Lower leg skin (tissue), 4 donors: Measurements from ENCODE around the gene OR5W2. TPM values are rescaled to one million over a fixed set of nuclear protein-coding genes. Genes with fewer than 3 reads are reported as not detected.

Experiments used
- DNase-seq, 2 donors: peaks; one replicate each; pipeline ENCODE4 v3.0.0-alpha.2; 2019; ENCODE audit warnings: low spot score in 2 of 2
- H3K4me3 ChIP-seq: fragments of 200-600 bp; sonication (generic); 2 replicates; pipeline ENCODE4 v1.5.1; 2017; ENCODE audit warnings: mild to moderate bottlenecking, low read depth; ENCODE audit not compliant: poor library complexity, severe bottlenecking
- POLR2A ChIP-seq, 2 donors: fragments of 450-650 bp; IDR thresholded peaks; one replicate each; pipeline ENCODE4 v1.6.1; 2016 to 2017; ENCODE audit warnings: antibody characterized with exemption in 2 of 2, mild to moderate bottlenecking in 1 of 2, moderate library complexity in 1 of 2
- WGBS, 2 donors: methylation state at CpG; one replicate each; pipeline ENCODE4 v1.1.5; 2018; 5-methylcytosine and 5-hydroxymethylcytosine counted together
- intact Hi-C: fragments of 100-400 bp; cut with DNase I; formaldehyde crosslinking; loops from one replicate; pipeline ENCODE4 v1.15.0; 2023; ENCODE audit warnings: low total_unique reads
- total RNA-seq, 4 donors: library from RNA; depleted of rRNA; stranded (reverse); fragments of >200 nt; gene quantifications; one replicate each; pipeline ENCODE4 v1.1.0, GENCODE V29; 2016
- TF ChIP-seq, protein P1 (sequence below), 3 donors: fragments of 450-650 bp; IDR thresholded peaks; one replicate each; pipeline ENCODE4 v1.5.1; 2016; ENCODE audit warnings: antibody characterized with exemption in 3 of 3, mild to moderate bottlenecking in 3 of 3, moderate library complexity in 2 of 3

The OR5W2 gene
- not detected for total RNA-seq

DNA sequence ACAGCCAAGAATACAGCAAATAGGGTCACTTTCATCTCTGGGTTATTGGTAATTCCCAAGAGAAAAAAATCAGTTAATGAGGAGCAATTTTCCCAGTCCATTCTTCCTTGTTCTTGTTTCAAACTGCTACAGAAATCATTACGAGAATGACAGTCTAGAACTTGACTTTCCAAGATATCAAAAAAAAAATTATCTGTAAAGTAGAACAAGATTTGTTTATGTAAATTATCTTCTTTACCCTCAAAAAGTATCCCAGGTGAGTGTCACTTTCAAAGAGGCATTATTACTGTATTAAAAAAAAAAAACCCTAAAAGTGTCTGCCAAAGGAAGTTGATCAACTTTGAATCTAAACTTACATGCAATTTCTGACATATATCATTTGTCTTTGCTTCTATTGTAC is at the start of gene OR5W2:
Gene OR5W2, minus strand, starts transcription at position 101 of the 400 bp plus-strand sequence. Its CDS starts 0 bp downstream, at position 101.
- 68% methylated on average over 1 of the region's 1 CpG for WGBS, 2 donors

DNA sequence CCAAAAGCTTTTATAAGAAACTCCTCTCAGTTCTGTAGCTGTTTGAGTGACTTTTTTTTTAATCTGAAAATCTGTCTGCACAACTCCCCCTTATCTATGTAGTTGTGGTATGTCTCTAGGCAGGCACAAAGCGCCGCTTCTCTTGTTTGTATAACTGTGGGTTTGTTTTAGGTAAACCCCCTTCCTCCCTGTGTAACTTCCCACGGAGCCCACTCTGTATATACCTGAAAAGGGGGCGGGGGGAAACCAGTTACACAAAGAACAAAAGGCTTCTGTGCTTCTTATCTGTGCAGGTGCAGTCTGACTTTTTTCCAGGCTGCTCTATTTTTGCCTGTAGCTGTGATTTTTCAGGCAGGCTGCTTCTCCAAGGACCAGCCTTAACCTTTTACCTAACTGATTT is 42.1 kb upstream of the OR5W2 start:
- no peak for DNase-seq
- no peak for TF ChIP-seq POLR2A (IDR thresholded peaks at IDR 0.05)
- TF ChIP-seq, protein P1, sequence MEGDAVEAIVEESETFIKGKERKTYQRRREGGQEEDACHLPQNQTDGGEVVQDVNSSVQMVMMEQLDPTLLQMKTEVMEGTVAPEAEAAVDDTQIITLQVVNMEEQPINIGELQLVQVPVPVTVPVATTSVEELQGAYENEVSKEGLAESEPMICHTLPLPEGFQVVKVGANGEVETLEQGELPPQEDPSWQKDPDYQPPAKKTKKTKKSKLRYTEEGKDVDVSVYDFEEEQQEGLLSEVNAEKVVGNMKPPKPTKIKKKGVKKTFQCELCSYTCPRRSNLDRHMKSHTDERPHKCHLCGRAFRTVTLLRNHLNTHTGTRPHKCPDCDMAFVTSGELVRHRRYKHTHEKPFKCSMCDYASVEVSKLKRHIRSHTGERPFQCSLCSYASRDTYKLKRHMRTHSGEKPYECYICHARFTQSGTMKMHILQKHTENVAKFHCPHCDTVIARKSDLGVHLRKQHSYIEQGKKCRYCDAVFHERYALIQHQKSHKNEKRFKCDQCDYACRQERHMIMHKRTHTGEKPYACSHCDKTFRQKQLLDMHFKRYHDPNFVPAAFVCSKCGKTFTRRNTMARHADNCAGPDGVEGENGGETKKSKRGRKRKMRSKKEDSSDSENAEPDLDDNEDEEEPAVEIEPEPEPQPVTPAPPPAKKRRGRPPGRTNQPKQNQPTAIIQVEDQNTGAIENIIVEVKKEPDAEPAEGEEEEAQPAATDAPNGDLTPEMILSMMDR (IDR thresholded peaks at IDR 0.05) = no peak
- 62 to 81% methylated on average over 4 of the region's 4 CpGs for WGBS, 2 donors
- H3K4me3 ChIP-seq = no peak overlapping the region
- intact Hi-C loops = no loop called here

More for the DNA sequence above, at the start of gene OR5W2:
- TF ChIP-seq, protein P1 (IDR thresholded peaks at IDR 0.05) = no peak
- no peak for TF ChIP-seq POLR2A (IDR thresholded peaks at IDR 0.05)
- intact Hi-C loops = no loop called here
- DNase-seq = no peak
- no peak within 1 kb of the TSS for H3K4me3 ChIP-seq

DNA sequence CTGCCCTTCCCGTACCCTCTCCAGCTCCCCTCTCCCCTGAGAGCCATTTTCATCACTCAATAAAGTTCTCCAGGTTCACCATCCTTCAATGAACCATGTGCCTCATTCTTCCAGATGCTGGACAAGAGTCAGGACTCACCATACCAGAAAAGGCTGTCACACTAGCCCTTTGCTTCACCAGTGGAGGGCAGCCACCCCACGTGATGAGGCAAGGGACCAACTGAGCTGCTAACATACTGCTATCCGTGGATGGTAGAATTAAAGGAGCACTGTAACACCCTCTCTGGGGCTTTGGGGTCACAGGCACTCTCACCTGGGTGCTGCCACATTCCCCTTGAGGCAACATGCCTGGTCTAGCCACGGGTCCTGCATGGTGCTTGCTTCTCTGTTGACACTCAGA is 34.9 kb upstream of the OR5W2 start:
- TF ChIP-seq POLR2A (IDR thresholded peaks at IDR 0.05) = no peak
- TF ChIP-seq, protein P1 (IDR thresholded peaks at IDR 0.05) = no peak
- H3K4me3 ChIP-seq = no peak overlapping the region
- intact Hi-C loops = no loop called here
- 61 to 64% methylated on average over 3 to 4 of the region's 4 CpGs for WGBS, 2 donors
- DNase-seq = no peak

DNA sequence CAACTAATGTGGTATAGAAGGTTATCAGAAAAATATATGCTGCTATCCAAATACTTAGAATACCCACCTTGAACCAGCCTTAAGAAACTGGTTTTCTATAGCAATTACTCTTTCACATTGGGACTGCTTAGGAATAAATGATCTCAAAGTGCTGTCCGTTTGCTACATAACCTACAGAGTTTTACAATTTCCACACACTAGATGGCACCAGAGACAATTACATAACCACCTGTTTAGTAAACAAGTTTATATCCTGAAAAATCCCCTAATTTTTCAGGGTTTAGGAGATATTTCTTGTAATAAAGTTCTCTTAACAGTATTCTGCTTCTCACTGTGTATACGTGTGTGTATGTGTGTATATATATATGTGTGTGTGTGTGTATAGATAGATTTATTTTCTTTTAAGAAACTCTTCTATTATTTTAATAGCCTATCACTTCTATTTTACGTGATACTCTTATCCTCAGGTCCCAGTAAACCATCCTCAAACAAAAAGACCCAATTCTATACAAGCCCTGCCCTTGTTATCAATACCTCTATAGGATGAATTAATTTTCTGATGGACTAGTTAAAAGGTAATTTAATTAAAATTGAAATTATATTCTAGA is 28.5 kb upstream of the OR5W2 start:
- intact Hi-C loops = no loop called here
- WGBS, 2 donors = 9 to 12% methylated on average over 3 of the region's 3 CpGs
- no peak for DNase-seq

DNA sequence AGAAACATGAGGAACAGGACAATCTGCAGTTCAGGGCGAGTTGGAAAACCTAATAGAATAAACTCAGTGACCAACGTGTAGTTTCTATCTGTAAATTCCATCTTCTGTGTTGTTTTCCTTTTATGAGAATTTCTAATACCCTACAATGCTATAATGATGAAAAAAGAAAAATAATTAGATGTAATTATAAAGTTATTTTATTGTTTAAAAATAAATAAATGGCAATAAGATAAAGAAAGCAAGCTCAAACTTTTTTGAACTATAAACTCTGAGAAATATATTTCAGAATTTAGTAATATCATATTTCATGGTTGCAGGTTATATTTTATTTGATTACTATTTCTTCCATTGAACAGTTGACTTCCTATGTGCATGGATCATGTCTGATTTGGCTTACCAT is 21.9 kb upstream of the OR5W2 start, which contains the start of gene OR5I1:
Gene OR5I1, minus strand, starts transcription at position 101 of the 400 bp plus-strand sequence. Its CDS starts 0 bp downstream, at position 101.
- WGBS, 2 donors = 57 to 67% methylated on average over 2 of the region's 2 CpGs
- no peak within 1 kb of the TSS for H3K4me3 ChIP-seq
- no peak for TF ChIP-seq POLR2A (IDR thresholded peaks at IDR 0.05)
- no peak for DNase-seq
- intact Hi-C loops = no loop called here

More for the DNA sequence above, 28.5 kb upstream of the OR5W2 start:
- no peak overlapping the region for H3K4me3 ChIP-seq
- TF ChIP-seq, protein P1 (IDR thresholded peaks at IDR 0.05) = no peak
- no peak for TF ChIP-seq POLR2A (IDR thresholded peaks at IDR 0.05)

DNA sequence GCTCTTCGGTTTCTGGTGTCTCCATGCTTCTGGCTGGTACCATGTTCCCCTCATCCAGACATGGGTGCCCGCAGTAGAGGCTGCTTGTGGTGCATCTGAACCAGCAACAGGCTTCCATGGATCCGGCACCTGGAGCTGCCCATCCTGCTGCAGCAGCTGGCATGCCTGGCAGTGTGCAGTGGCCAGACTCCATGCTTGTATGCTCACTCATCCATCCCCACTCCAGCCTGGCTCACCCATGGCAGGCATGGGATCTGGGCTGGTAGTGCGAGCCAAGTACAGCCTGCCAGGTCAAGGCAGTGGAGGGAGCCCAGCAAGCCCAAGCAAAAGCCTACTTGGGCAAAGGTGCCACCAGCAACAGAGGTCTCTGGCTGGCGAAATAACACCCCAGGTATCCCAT is 6.2 kb upstream of the OR5W2 start:
- WGBS, 2 donors = 83% methylated on average over 4 to 5 of the region's 5 CpGs
- intact Hi-C loops = no loop called here
- TF ChIP-seq POLR2A (IDR thresholded peaks at IDR 0.05) = no peak
- TF ChIP-seq, protein P1 (IDR thresholded peaks at IDR 0.05) = no peak
- no peak for DNase-seq
- no peak overlapping the region for H3K4me3 ChIP-seq
